Activated CD8-positive, alpha-beta memory T cell treated with anti-CD3 and anti-CD28 coated beads for 1 hour (primary cell): ENCODE results near the gene PLEKHH3.
"Not testable (repeated sequence)": the region's sequence is repeated elsewhere in the genome, so short reads cannot be mapped to it uniquely, and the experiment has no call there.

Source experiments
- DNase-seq, 2 donors: peaks; one replicate each; pipeline ENCODE4 v3.0.0-alpha.2; 2020; ENCODE audit warnings: low read depth in 1 of 2; ENCODE audit errors: extremely low read depth in 1 of 2

Gene PLEKHH3

DNA sequence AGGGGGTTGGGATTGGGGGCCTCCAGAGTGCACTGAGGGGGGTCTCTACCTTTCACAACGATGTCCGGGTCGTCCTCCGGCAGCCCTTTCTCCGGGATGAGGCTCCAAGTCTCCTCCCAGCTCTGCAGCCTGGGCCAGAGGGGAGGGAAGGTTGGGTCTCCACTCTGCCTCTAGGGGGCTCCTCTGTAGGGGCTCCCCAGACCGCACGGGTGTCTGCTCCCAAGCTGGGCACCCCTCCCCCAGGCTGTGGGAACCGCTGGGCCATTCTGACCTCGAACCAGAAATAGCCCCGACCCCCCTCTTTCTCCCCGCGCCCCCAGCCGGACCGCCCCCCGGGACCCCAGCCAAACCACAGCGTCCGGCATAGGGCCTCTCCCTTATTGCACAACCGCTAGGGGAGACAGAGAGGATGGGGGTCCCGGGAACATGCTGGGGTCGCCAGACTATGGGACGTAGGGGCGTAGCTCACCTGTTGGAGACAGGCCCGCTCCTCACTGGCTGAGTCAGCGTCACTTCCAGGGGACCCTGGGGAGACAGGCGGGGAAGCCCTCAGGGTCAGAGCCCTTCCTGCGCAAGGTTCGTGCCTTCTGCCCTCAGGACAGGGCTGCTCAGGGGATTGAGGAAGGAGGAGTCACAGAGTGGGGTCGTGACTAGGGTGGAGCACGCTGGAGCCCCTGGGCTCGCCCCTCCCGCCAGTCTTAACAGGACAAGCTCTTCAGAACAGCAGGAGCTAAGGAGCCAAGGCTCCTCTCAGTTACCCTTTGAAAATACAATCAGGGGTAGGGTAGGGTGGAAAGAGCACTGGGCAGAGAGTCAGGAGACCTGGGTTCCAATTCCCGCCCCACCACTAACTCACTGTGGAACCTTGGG is 2.7 kb downstream of the PLEKHH3 start:
- no peak for DNase-seq

DNA sequence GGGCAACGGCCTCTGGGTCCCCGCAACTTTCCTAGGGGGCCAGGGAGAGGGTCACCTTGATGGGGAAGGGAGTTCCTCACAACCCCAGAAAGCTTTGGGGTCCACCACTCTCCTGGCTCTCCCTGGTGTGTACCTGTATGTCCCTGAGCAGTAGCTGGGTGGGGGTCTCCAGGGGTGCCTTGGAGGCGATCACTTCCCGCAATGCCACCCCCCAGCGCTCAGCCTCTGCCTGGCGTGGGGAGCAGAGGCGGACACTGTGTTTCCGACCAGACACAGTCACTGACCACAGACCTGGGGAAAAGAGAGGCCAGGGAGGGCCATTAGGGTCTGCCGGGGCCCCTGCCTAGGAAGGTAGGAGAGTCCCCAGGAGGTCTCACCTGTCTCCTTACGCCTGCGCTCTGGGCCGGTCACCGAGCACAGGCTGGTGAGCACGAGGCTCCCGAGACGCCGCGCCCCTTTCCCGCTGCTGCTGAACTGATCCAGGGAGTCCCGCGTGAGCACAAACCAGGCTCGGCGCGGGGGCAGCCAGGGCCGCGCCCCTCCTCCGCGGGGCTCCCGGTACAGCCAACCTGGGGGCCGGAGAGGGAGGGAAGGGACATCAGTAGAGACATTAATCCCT is 3.4 kb downstream of the PLEKHH3 start:
- no peak for DNase-seq

DNA sequence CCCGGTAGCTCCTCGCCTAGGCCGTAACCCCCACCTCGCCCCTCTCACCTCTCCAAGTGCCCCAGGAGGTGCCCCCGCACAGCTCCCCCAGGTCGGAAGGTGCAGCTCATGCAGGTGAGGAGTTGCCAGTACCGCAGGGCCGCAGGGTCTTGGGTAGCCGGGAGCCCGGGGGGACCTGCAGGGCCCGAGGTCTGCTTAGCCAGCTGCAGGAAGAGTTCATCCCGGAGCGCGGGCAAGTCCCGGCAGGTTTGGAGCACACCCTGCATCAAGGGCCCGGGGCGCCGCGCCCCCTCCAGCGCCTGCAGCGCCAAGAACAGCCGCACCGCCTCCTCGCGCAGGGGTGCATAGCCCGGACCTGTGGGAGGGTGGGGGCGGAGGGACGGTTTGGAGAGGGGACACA is 4.8 kb downstream of the PLEKHH3 start:
- DNase-seq = no peak

DNA sequence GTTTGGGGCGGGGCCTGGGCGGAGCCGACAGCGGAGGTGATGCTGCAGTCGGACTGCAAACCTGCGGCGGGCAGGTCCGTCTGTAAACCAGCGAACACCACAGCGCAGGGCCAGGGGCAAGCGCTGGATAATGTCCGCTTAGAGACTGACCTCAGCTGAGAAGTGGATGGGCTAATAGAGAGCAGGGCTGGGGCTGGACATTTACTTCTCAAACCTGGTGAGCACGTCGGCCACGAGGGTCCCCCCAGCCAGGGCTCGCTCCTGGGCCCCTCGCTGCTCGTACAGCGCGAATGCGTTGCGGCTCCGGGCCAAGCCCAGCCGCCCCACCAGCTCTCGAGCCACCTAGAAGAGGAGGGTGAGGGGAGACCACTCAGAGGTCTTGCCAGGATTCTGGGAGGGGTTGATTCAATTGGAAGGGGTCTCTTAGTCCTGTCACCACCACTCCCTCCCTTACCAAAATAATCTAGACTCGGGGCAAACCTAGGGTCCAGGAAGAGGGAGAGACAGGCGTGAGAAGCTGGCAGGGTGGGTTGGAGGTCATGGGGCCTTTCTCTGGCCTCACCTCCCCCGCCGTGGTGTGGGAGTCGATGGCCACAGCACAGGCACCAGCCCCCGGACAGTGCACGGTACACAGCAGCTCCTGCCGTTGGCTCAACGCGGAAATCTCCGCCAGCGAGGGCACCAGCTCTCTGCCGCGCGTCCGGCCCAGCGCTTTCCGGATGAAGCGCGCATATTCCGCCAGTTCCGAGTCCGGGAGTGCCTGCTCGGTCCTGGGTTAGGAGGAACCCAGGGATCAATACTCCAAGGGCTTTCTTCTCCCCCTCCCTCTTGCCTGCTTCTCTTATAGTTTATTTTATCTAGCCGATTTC is 5.8 kb downstream of the PLEKHH3 start:
- no peak for DNase-seq

DNA sequence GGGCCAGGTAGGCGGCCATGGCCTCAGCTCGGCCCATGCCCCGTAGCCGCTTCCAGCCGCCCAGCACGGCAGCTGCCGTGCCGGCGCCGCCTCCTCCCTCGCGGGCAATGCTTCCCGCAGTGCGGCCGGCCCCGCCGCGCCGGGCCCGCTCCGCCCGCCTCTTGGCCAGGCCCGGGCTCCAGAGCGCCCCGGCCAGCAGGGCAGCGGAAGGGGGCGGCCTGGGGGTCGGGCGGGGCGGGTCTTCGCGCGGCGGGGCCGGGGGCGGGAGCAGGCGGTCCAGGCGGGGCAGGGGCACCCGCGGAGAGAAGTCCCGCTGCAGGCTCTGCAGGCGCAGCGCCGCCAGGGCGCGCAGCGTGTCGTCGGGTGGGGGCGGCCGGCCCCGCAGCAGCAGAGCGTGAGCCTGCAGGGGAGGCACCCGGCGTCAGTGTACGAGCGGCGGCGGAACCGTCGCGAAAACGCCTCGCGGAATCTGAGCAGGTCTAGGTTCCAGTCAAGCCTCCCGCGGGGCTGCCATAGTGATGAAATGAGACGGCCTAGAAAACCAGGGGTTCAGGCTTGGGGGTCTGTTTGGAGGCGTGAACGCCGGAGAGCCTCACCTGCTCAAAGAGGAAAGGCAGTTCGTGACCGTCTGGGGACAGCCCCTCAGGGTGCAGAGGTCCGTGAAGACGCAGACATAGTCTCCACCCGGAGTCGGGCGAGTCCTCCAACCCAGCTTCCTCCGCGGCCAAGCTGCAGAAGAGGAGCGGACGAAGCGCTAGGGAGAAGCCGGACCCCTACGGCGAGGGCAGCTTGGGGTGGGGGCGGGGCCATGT is 6.6 kb downstream of the PLEKHH3 start:
- DNase-seq = no peak

DNA sequence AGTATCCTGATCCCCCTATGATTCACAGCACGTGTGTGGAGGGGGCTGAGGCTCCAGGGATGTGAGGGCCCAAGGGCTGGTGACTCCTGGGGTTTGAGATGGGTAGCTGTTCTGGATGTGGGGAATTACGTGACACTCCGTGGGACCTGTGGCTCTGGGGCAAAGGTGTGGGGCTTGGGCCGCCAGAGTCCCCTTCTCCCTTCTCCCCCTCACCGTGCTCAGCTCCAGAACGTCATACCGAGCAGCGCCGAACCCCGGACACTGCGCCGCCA is 7.2 kb downstream of the PLEKHH3 start:
- no peak for DNase-seq

DNA sequence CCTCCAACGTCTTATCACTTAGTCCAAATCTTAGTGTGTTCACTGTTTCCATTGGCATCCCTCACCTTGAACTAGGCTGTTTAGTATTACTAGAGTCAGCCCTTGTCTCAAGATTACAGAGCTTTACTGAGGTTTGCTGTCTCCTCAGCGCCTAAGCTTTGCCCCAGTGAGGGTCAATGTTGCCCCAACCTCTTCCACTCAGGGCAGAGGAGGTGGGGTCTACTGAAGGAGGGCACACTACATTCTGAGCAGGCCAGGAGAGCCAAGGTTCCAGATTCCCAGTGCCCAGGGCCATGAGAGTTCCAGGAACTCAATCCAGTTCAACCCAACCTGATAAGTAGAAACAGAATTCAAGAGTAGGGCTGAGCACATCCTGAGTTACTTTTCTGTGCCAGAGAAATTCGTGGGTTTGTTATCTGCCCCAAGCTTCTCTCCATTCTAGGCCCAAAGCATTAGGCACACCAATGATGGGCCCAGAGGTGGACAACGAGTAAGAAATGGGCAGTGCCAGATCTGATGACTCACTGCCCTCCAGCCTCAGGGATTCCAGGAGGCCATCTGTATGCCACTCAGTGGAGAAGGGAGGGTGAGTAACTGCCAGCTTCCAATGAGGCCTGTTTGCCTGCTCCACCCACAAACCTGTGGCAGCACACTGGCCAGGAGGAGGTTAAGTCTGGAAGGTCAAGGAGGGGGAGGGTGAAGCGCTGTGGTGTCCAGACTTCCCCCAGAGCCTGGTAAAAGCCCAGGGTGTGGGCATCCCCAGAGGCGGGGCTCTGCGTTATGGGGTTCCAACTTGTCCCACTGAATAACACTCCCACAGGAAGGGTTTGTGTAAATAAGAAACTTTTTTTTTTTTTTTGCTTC is 9.5 kb downstream of the PLEKHH3 start:
- DNase-seq = no peak

DNA sequence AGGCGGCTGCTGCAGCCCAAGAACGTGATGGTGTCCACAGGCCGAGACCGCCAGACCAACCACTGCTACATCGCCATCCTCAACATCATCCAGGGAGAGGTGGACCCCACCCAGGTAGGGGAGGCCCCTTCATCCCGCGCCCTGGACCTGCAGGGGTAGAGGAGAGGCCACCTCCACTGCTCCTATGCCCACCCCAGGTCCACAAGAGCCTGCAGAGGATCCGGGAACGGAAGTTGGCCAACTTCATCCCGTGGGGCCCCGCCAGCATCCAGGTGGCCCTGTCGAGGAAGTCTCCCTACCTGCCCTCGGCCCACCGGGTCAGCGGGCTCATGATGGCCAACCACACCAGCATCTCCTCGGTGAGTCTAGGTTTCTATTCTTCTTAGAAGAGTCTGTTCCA is 10.7 kb downstream of the PLEKHH3 start:
- DNase-seq = not testable (repeated sequence)

DNA sequence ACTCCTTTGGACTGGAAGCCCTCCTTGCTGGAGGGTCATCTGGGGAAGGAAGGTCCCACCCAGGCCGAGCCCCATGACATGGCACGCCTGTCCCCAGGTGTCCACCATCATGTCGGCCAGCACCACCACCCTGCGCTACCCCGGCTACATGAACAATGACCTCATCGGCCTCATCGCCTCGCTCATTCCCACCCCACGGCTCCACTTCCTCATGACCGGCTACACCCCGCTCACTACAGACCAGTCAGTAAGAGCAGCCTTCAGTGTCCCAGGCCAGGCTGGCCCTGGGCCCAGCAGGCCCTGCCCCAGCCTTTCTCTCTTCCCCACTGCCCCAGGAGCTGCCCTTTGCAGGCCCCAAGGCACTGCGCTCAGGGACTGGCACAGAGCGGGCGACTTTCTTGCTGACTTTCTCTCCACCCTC is 11.2 kb downstream of the PLEKHH3 start:
- no peak for DNase-seq

DNA sequence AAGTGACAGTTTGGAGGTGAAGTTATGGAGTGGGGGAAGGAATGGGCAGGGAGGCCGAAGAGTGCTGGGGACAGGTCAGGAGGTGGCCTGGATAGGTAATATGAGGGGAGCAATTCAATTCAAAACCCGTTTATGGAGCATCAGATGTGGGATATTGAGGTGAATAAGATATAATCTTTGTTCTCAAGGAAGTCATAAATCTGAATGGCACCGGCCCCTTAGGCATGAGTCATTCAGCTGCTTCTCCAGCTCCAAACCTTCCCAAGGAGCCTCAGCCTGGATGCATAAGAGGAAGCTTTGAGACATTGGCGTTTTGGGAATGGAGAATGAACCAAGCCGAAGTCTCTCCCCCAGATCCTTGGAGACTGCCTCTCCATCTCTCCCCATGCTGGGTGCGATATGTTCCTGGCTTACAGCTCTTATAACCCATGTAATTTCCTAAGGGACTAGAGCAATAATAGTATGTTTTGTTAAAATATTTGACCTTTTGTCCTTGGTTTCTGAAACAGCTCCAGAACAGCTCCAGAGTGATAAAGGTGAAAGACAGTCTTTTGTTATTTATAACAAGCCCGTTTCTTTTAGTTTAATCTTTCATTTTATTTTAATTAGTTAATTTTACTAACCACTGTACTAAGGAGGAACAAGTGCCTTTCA is 16.0 kb downstream of the PLEKHH3 start:
- DNase-seq = no peak

DNA sequence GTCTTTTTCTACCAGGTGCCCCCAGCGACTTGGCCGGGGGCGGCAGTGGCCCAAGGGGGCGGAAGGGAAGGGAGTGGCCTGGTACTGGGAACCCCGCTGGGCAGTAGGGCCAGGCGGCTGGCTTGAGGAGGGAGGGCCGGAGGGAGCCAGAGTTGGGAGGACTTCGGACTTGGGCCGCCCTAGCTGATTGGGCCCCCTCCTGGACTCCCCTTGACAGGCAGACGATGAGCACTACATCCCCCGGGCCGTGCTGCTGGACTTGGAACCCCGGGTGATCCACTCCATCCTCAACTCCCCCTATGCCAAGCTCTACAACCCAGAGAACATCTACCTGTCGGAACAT is 16.9 kb downstream of the PLEKHH3 start:
- DNase-seq = not testable (repeated sequence)

DNA sequence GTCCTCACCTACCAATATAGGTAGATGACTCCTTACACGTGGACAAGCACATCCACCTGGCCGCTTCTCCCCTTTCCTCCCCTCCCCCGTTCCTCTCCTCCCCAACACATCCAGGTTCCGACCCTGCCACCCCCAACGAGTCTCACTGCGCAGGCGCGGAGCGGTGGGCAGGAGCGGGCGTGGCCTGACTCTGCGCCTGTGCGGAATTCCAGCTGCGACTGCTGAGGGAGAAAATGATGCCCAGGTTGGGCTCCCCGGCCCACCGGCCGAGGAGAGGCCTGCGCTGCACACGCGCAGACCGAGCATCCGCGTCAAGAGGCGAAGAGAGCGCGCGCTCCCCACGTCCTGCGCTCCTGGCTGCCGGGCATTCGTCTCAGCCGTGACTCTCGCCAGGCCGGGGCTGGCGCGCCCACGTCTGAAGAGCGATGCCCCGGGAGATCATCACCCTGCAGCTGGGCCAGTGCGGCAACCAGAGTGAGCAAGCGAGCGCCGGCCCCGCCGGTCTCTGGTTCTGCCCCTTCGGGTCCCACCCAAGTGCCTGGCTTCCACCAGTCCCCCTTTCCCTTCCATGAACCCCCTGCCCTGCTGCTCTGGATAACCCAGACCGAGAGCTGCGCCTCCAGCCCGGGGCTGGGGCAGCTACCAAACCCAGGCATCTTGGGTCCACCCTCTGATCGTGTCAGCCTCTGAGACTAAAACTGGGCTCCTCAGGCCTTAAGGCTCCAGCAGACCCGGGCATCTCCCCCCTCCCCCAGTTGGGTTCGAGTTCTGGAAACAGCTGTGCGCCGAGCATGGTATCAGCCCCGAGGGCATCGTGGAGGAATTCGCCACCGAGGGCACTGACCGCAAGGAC is 17.5 kb downstream of the PLEKHH3 start, which contains the start of gene TUBG2:
Gene TUBG2, plus strand, starts transcription at position 206 of the 853 bp plus-strand sequence. Its CDS starts 220 bp downstream, at position 426.
- peak; percentile 55 to 60 for DNase-seq

DNA sequence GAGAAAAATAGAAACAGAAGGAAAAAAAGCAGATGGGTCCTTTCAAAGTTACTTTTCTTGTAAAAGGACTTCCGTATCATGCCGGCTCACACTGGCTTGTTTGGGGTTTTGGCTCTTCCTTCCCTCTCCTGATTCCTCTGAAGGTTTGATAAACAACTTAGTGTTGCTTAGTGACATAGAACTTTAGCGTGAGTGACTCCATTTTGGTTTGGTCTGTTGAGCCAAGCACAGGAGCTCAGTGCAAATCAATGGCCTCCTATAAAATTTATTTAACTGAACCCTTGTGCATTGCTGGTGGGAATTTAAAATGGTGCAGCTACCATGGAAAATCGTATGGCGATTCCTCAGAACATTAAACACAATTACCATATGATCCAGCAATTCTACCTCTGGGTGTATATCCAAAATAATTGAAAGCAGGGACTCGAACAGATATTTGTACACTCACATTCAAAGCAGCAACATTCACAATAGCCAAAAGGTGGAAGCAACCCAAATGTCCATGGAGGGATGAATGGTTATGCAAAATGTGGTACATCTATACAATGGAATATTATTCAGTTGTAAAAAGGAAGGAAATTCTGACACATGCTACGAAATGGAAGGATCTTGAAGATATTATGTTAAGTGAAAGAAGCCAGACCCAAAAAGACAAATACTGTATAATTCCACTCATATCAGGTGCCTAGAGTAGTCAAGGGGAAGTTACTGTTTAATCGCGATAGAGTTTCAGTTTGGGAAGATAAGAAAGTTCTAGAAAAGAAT is 18.8 kb downstream of the PLEKHH3 start:
- no peak for DNase-seq

DNA sequence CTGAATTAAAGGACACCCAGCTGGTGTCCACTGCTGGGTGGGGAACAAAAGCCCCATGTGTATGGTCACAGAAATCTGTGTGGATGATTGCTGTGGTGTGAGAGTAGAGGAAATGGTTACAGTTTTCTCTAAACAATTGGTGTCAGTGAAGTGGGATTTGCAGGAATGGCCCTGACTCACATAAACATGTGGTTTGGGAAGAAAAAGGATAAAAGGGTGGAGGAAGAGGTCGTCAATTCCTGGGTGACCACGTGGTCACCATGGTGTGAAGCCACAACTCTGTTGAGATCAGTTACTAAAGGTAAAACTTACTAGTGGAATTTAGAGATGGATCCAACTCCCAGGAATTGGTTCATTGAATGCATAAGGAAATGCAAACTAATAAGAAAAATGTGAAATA is 21.3 kb downstream of the PLEKHH3 start:
- DNase-seq = no peak

DNA sequence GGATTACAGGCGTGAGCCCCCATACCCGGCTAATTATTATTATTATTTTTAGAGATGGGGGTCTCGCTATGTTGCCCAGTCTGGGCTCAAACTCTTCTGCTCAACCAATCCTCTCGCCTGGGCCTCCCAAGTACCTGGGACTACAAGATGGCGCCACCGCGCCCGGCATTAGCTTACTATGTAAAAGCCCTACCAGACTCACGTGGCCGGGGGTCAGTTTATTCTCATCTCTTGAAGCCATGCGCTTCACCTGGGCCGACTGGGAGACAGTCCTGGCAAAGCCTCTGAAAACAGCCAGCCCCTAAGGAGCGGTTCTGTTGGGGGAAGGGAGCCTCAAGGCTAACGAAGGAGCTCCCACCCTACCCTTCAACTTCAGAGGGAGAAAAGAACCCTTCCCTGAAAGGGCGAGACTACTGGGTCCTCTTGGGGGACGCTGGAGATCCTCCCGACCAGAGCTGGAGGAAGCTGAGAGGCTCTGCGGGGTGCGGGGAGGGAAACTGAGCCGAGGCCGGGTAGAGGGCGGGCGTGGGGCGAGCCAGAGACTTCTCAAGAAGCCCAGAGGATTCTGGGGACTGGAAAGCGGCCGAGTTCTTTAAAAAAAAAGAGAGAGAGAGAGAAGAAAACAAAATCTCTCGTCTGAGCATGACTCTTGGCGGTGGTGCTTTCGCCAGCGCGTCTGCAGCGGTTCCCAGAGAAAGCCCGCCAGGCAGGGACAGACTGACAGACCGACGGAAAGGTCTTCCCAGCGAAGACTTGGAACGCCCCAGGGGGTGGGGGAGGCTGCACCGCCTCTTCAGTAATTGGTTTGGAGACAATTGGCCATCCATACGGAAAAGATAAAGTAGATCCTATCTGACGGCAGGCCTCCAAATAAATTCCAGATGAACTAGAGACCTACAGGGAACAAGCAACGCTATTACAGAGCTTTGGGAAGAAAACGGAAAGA is 23.3 kb downstream of the PLEKHH3 start:
- no peak for DNase-seq

DNA sequence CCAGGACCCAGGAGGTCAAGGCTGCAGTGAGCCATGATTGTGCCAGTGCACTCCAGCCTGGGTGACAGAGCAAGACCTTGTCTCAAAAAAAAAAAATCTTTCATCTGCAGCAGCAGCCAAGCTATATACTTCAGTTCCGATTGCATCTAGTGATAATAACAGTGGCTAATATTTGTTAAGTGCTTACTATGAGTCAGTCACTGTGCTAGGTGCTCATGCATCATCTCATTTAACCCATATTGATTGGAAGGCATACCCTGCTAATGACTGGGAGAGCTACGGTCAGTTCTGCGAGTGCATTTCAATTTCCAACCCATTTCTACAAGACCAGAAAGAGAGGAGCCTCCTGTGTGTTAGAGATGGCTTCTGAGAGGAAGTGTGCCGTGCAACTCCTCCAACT is 25.4 kb downstream of the PLEKHH3 start:
- DNase-seq = no peak

DNA sequence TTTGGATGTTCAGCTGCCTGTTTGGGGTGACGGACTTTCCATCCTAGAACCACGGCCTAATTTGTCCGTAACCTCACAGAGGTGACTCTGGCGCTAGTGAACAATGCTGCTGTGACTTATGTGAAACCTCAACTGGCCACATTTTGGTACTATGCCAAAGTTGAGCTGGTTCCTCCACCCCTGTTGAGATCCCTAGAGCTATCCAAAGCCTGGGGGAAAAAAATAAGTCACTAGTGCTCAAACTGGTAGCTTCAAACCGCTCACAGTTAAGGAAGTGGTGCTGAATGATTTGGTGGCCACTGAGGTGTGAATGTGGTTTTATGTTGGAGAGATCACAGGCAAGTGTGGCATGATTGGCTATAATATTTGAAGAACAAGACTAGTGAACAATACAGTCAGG is 29.0 kb downstream of the PLEKHH3 start:
- DNase-seq = no peak
